CD4-positive, alpha-beta T cell (primary cell): ENCODE results near the gene C12orf56. TPM values are rescaled to one million over a fixed set of nuclear protein-coding genes. Genes with fewer than 3 reads are reported as not detected.

ENCODE experiments used
- ATAC-seq: fragments of 200-7000 bp; cut with Tn5 transposase; one replicate; pipeline ENCODE4 v1.10.0; 2022; ENCODE audit warnings: mild to moderate bottlenecking; ENCODE audit not compliant: poor library complexity
- CTCF ChIA-PET: fragments of 350-600 bp; sonication (Branson Sonifier 250); formaldehyde crosslinking; loops from one replicate; lab custom pipeline; 2021; ENCODE audit warnings: antibody characterized with exemption, inconsistent platforms; lab: Charles Lee
- POLR2A ChIA-PET: fragments of 350-600 bp; sonication (Branson Sonifier 250); formaldehyde crosslinking; loops from one replicate; lab custom pipeline; 2021; ENCODE audit warnings: antibody characterized with exemption, inconsistent platforms; lab: Charles Lee
- DNase-seq, 14 experiments: peaks; one replicate each; pipeline ENCODE4 v3.0.0-alpha.2; 2013 to 2020; ENCODE audit warnings: mixed read lengths in 2 of 14
- H3K27ac ChIP-seq, 2 donors: one replicate each; pipeline versions ENCODE4 v1.5.1 to v1.7.0; 2013; ENCODE audit warnings: low read length in 2 of 2, low read depth in 1 of 2, mild to moderate bottlenecking in 1 of 2
- H3K27me3 ChIP-seq, 2 experiments: 1 replicate in 1 of 2; 2 replicates in 1 of 2; pipeline versions ENCODE4 v1.6.1 to v1.7.0; 2013; ENCODE audit warnings: low read length in 2 of 2, control low read depth in 1 of 2, mild to moderate bottlenecking in 1 of 2, moderate library complexity in 1 of 2; ENCODE audit not compliant: insufficient read depth in 2 of 2, control insufficient read depth in 1 of 2
- H3K36me3 ChIP-seq: one replicate; pipeline ENCODE4 v1.6.1; 2013; ENCODE audit warnings: low read length, control low read depth; ENCODE audit not compliant: insufficient read depth
- H3K4me1 ChIP-seq: one replicate; pipeline ENCODE4 v1.6.1; 2013; ENCODE audit warnings: low read length, control low read depth; ENCODE audit not compliant: insufficient read depth
- H3K4me3 ChIP-seq: one replicate; pipeline ENCODE4 v1.5.1; 2013; ENCODE audit warnings: mild to moderate bottlenecking, low read length, moderate library complexity
- H3K9me3 ChIP-seq, 2 experiments: 1 replicate in 1 of 2; 2 replicates in 1 of 2; pipeline versions ENCODE4 v1.6.1 to v1.7.0; 2013; ENCODE audit warnings: low read length in 2 of 2, mild to moderate bottlenecking in 2 of 2, control low read depth in 1 of 2, moderate library complexity in 1 of 2; ENCODE audit not compliant: control insufficient read depth in 1 of 2, insufficient read depth in 1 of 2
- H3K27ac Mint-ChIP-seq: one replicate; pipeline ENCODE4 v1.8.0; 2020; ENCODE audit warnings: mixed read lengths
- H3K27me3 Mint-ChIP-seq: one replicate; pipeline ENCODE4 v1.8.0; 2021; ENCODE audit warnings: mixed read lengths
- H3K36me3 Mint-ChIP-seq: one replicate; pipeline ENCODE4 v1.8.0; 2021; ENCODE audit warnings: low read depth, mixed read lengths
- H3K4me1 Mint-ChIP-seq: one replicate; pipeline ENCODE4 v1.8.0; 2021; ENCODE audit warnings: low read depth, mixed read lengths
- H3K4me3 Mint-ChIP-seq: one replicate; pipeline ENCODE4 v1.8.0; 2020; ENCODE audit warnings: mild to moderate bottlenecking, mixed read lengths
- H3K9me3 Mint-ChIP-seq: one replicate; pipeline ENCODE4 v1.8.0; 2020; ENCODE audit warnings: mixed read lengths
- intact Hi-C, 2 experiments: fragments of 100-400 bp; cut with DNase I in 1 of 2; cut with micrococcal nuclease in 1 of 2; formaldehyde crosslinking; loops; one replicate each; pipeline versions ENCODE4 v1.15.1 to v1.9.0; 2023 to 2025; cut with DNase I, micrococcal nuclease
- total RNA-seq, 174 experiments: library from RNA in 2 of 174; stranded (reverse) in 2 of 174; gene quantifications; one replicate each; pipeline ENCODE4 v1.2.3 and lab custom pipeline; 2021 to 2026
- TF ChIP-seq, protein P1 (sequence below): fragments of 200-600 bp; IDR thresholded peaks from one replicate; pipeline ENCODE4 v1.8.0; 2022; ENCODE audit warnings: antibody characterized with exemption, mild to moderate bottlenecking

Gene C12orf56
- total RNA-seq, 2 experiments from 2014 or later = 0.08 to 0.17 TPM

DNA sequence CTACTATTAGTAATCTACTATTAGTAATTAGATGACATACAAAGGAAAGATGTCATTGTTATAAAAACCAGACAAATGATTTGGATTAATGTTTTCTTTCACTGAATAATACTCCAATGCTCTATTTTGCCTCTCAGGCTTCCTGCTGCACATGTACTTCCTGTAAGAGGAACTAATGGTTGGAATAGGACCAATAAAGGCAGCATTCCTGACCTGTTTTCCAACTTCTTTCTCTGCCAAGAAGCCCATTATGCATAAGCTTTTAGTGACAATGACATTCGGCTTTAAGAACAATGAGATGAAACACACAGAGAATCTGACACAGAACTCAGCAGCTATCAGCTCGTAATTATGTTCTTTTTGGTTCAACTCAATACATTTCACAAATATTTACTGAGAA is 5.2 kb upstream of the C12orf56 start:
- ChIA-PET POLR2A (interaction anchor here (1.5 kb wide), 1 partner anchor 8 kb away, joined by 4 read pairs; the partner anchor contains the start of gene XPOT), CTCF (no interaction called here)
- Mint-ChIP-seq H3K4me3 (no peak overlapping the region), H3K27ac (no peak overlapping the region), H3K36me3 (no peaks in the 10 kb centered on the region), H3K27me3 (peaks cover 9% of the 10 kb centered on the region), H3K9me3 (no peaks in the 10 kb centered on the region), H3K4me1 (peaks cover 20% of the 10 kb centered on the region)
- Histone ChIP-seq H3K9me3 (no peaks in the 10 kb centered on the region), H3K4me3 (no peak overlapping the region), H3K27ac (no peak overlapping the region), H3K27me3 (no peaks in the 10 kb centered on the region), H3K4me1 (peaks cover 14% of the 10 kb centered on the region), H3K36me3 (no peaks in the 10 kb centered on the region)
- intact Hi-C loops = no loop called here
- DNase-seq = no peak
- no peak for ATAC-seq
- TF ChIP-seq, protein P1, sequence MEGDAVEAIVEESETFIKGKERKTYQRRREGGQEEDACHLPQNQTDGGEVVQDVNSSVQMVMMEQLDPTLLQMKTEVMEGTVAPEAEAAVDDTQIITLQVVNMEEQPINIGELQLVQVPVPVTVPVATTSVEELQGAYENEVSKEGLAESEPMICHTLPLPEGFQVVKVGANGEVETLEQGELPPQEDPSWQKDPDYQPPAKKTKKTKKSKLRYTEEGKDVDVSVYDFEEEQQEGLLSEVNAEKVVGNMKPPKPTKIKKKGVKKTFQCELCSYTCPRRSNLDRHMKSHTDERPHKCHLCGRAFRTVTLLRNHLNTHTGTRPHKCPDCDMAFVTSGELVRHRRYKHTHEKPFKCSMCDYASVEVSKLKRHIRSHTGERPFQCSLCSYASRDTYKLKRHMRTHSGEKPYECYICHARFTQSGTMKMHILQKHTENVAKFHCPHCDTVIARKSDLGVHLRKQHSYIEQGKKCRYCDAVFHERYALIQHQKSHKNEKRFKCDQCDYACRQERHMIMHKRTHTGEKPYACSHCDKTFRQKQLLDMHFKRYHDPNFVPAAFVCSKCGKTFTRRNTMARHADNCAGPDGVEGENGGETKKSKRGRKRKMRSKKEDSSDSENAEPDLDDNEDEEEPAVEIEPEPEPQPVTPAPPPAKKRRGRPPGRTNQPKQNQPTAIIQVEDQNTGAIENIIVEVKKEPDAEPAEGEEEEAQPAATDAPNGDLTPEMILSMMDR = no peak

DNA sequence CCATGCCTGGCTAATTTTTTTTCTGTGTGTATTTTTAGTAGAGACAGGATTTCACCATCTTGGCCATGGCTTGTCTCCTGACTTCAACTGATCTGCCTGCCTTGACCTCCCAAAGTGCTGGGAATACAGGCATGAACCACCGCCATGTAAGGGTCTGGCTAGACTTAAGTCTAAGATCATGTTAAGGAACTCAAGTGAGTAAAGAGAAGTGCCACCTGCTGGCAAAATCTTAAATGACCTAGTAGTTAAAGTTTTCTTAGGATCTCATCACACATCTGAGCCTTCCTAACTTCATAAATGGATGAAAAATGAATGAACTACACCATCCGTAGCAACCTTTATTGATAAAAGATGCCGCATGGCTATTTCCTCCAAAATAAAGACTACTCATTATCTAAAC is 1.7 kb upstream of the C12orf56 start:
- H3K27ac Mint-ChIP-seq = peak overlapping the region; percentile 24
- no peaks in the 10 kb centered on the region for H3K36me3 Mint-ChIP-seq
- peaks cover 11% of the 10 kb centered on the region for H3K27me3 Mint-ChIP-seq
- ChIA-PET CTCF (no interaction called here), POLR2A (no interaction called here)
- H3K4me3 ChIP-seq = no peak overlapping the region
- no peak overlapping the region for H3K27ac ChIP-seq
- peaks cover 11% of the 10 kb centered on the region for H3K4me1 ChIP-seq
- intact Hi-C loops = loop anchor here (5.0 kb wide), 2 partner anchors 120 to 550 kb away; partner anchors contain the start of gene SRGAP1 (in 2 of the 2)
- TF ChIP-seq, protein P1 = peak; percentile 48
- H3K4me3 Mint-ChIP-seq = peak overlapping the region; percentile 75
- H3K36me3 ChIP-seq = no peaks in the 10 kb centered on the region
- H3K27me3 ChIP-seq = no peaks in the 10 kb centered on the region
- ATAC-seq (peak; percentile 49), DNase-seq (peak in 4 of 14 experiments; percentile 48 to 61 (median 57))
- no peaks in the 10 kb centered on the region for H3K9me3 ChIP-seq
- no peaks in the 10 kb centered on the region for H3K9me3 Mint-ChIP-seq
- peaks cover 12% of the 10 kb centered on the region for H3K4me1 Mint-ChIP-seq

DNA sequence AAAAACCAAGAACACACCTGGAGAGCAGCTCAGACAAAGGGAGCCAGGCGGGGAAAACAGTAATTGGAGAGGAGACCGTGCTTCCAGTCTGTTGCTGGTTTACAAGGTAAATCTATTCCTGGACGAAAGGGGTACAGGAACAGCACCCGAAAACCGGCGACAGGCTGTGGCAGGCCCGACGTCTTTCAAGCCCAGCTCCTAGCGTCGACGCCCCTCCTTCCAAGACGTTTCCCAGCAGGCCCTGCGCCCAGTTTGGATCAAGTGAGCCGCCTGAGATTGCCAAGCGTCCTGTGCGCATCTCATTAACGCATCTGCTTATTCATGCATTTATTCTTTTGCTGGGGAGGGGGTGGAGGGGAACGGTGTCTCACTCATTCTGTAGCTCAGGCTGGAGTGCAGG is 1.4 kb downstream of the C12orf56 start:
- Histone ChIP-seq H3K4me1 (peaks cover 35% of the 10 kb centered on the region), H3K4me3 (no peak overlapping the region), H3K27me3 (no peaks in the 10 kb centered on the region), H3K9me3 (no peaks in the 10 kb centered on the region), H3K36me3 (no peaks in the 10 kb centered on the region), H3K27ac (no peak overlapping the region)
- Mint-ChIP-seq H3K4me1 (peaks cover 35% of the 10 kb centered on the region), H3K27ac (no peak overlapping the region), H3K9me3 (no peaks in the 10 kb centered on the region), H3K36me3 (no peaks in the 10 kb centered on the region), H3K4me3 (no peak overlapping the region), H3K27me3 (peaks cover 11% of the 10 kb centered on the region)
- DNase-seq (no peak), ATAC-seq (no peak)
- ChIA-PET POLR2A (no interaction called here), CTCF (no interaction called here)
- TF ChIP-seq, protein P1 = no peak
- intact Hi-C loops = no loop called here
